ENCODE measurements around the gene RPS2. TPM values are rescaled to one million over a fixed set of nuclear protein-coding genes. Genes with fewer than 3 reads are reported as not detected.
A peak's percentile ranks its signal among the peaks of the same experiment; 100 is the strongest.

Gene RPS2
- total and polyA plus RNA-seq, 2 donors from 2014 or later: 1,550 to 2,018 TPM

- H3K4me1 ChIP-seq (ENCODE audit: control insufficient read depth in 2 of 3, insufficient read depth in 2 of 3, low read depth in 1 of 3, low read length in 3 of 3): peaks cover 0 to 28% (median 0%) of the 10 kb centered on the region in 3 donors
- DNase-seq (peak in 1 of 5 donors; percentile 59), FAIRE-seq (no peak)
Observed at GRCh38 chr16:2003231-2003826, 38.7 kb upstream of the RPS2 start.

DNA sequence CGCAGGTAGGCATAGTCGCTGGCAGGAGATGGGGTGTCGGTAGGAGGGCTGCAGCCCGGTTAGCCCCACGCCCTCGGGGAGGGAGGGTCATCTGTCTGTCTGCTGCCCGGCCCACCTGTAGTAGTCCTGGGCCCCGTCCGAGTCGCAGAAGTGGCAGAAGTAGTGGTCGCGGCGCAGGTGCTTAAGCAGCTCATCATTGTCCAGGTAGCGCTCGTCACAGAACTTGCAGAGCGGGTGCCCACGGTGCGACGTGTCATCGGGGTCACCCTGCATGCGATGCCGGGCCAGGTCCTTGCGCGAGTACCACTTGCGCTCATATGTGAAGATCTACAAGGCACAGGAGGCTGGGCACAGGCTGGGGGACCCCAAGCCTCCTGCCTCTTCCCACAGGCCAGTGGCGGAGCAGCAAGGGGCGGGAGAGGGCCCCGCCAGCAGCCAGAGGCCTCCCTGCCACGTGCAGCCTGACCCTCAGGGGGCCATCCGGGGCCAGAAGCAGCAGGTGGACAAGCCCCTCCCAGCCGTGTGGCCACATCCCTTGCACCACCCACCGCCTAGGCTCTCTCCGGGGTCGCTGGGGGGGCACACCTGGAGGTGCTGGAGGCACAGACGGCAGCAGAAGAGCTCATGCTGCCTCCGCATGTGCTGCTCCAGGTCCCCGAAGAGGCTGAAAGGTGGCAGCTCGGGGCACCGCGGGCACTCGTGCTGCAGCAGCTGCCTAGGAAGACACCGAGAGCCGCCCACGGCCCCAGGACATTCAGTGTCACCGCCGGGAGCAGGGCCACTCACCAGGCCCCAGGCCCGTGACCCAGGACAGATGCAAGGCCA, 38.0 kb upstream of the RPS2 start:
- FAIRE-seq (no peak), DNase-seq (peak in 1 of 5 donors; percentile 75)
- intact Hi-C loops (cut with DNase I): no loop called here
- H3K27ac ChIP-seq (ENCODE audit: low read depth in 2 of 2, low read length in 2 of 2): no peak overlapping the region
- TF ChIP-seq, protein P1, sequence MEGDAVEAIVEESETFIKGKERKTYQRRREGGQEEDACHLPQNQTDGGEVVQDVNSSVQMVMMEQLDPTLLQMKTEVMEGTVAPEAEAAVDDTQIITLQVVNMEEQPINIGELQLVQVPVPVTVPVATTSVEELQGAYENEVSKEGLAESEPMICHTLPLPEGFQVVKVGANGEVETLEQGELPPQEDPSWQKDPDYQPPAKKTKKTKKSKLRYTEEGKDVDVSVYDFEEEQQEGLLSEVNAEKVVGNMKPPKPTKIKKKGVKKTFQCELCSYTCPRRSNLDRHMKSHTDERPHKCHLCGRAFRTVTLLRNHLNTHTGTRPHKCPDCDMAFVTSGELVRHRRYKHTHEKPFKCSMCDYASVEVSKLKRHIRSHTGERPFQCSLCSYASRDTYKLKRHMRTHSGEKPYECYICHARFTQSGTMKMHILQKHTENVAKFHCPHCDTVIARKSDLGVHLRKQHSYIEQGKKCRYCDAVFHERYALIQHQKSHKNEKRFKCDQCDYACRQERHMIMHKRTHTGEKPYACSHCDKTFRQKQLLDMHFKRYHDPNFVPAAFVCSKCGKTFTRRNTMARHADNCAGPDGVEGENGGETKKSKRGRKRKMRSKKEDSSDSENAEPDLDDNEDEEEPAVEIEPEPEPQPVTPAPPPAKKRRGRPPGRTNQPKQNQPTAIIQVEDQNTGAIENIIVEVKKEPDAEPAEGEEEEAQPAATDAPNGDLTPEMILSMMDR (IDR thresholded peaks at IDR 0.05; ENCODE audit: borderline replicate concordance, extremely low read depth, insufficient read depth): no peak
- H3K4me3 ChIP-seq (ENCODE audit: low read length in 3 of 3): no peak overlapping the region
- H3K9ac ChIP-seq (ENCODE audit: low read length in 3 of 3): no peak overlapping the region
- H3K27me3 ChIP-seq (ENCODE audit: control insufficient read depth, insufficient read depth, low read length): no peaks in the 10 kb centered on the region
- no peaks in the 10 kb centered on the region for H3K9me3 ChIP-seq (ENCODE audit: control insufficient read depth in 2 of 3, insufficient read depth in 1 of 3, low read length in 3 of 3)
- peaks cover 0 to 21% (median 0%) of the 10 kb centered on the region in 3 donors for H3K4me1 ChIP-seq (ENCODE audit: control insufficient read depth in 2 of 3, insufficient read depth in 2 of 3, low read depth in 1 of 3, low read length in 3 of 3)
- H3K36me3 ChIP-seq (ENCODE audit: control insufficient read depth in 2 of 3, insufficient read depth in 3 of 3, low read length in 3 of 3): peaks cover 0 to 33% (median 14%) of the 10 kb centered on the region in 3 donors

More at GRCh38 chr16:2003231-2003826, 38.7 kb upstream of the RPS2 start:
- H3K9me3 ChIP-seq (ENCODE audit: control insufficient read depth in 2 of 3, insufficient read depth in 1 of 3, low read length in 3 of 3): no peaks in the 10 kb centered on the region
- H3K36me3 ChIP-seq (ENCODE audit: control insufficient read depth in 2 of 3, insufficient read depth in 3 of 3, low read length in 3 of 3): peaks cover 0 to 31% (median 10%) of the 10 kb centered on the region in 3 donors
- H3K9ac ChIP-seq (ENCODE audit: low read length in 3 of 3): no peak overlapping the region
- no peak overlapping the region for H3K4me3 ChIP-seq (ENCODE audit: low read length in 3 of 3)
- intact Hi-C loops (cut with DNase I): no loop called here
- TF ChIP-seq, protein P1 (IDR thresholded peaks at IDR 0.05; ENCODE audit: borderline replicate concordance, extremely low read depth, insufficient read depth): no peak
- no peaks in the 10 kb centered on the region for H3K27me3 ChIP-seq (ENCODE audit: control insufficient read depth, insufficient read depth, low read length)
- H3K27ac ChIP-seq (ENCODE audit: low read depth in 2 of 2, low read length in 2 of 2): no peak overlapping the region

DNA sequence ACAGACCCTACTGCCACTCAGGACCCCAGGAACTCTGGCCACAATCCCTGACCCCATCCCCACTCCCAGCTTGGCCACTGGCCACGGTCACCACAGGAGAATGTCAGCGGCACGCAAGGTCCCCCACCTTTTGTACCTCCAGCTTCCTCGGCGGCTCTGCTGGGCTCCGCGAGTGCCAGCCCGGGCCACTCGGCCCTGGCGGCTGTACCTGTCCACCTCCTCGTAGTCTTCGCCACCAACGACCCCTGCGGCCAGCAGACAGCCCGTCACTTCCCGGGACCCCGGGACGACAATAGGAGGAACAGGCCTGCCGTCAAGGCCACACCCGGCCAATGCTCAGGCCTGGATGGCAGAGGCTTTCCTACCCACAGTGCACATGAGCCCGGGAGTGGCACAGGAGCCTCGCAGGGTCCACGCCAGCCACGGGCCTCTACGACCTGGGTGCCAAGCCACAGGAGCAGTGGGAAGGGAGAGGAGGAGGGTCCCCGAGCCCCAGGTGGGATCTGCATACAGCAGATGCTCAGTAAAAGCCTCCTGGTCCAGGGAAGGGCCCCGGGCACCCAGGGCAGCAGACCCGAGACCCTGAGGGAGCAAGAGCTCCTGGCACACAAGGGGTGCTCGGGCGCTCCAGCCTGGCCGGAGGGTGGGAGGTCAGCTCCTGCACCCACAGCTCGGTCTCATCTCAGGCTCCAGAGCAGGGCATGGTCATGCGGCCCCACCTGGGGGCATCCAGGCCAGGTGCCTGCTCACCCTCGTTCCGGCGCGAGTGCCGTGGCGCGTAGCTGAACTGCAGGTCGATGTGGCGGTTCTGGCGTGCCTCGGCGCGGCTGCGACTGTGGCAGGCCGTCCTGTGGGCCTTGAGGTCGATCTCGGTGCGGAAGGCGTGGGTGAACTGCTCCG, 37.1 kb upstream of the RPS2 start:
- intact Hi-C loops (cut with DNase I): no loop called here
- H3K4me1 ChIP-seq (ENCODE audit: control insufficient read depth in 2 of 3, insufficient read depth in 2 of 3, low read depth in 1 of 3, low read length in 3 of 3): peaks cover 0 to 16% (median 0%) of the 10 kb centered on the region in 3 donors
- no peaks in the 10 kb centered on the region for H3K9me3 ChIP-seq (ENCODE audit: control insufficient read depth in 2 of 3, insufficient read depth in 1 of 3, low read length in 3 of 3)
- H3K9ac ChIP-seq (ENCODE audit: low read length in 3 of 3): no peak overlapping the region
- H3K27ac ChIP-seq (ENCODE audit: low read depth in 2 of 2, low read length in 2 of 2): no peak overlapping the region
- H3K4me3 ChIP-seq (ENCODE audit: low read length in 3 of 3): no peak overlapping the region
- TF ChIP-seq, protein P1 (IDR thresholded peaks at IDR 0.05; ENCODE audit: borderline replicate concordance, extremely low read depth, insufficient read depth): no peak
- H3K27me3 ChIP-seq (ENCODE audit: control insufficient read depth, insufficient read depth, low read length): no peaks in the 10 kb centered on the region
- DNase-seq (peak in 1 of 5 donors; percentile 81), FAIRE-seq (no peak)
- peaks cover 0 to 33% (median 14%) of the 10 kb centered on the region in 3 donors for H3K36me3 ChIP-seq (ENCODE audit: control insufficient read depth in 2 of 3, insufficient read depth in 3 of 3, low read length in 3 of 3)

All from kidney (tissue), 14 donors.